ENCODE results near the gene MCC. TPM values are rescaled to one million over a fixed set of nuclear protein-coding genes. Genes with fewer than 3 reads are reported as not detected.

Gene MCC
- total RNA-seq, 1 experiment from 2014 or later = 7.6 TPM

- WGBS (ENCODE audit: extremely low coverage, insufficient read length, low lambda C conversion rate) = no CpG with 5 or more reads among the region's 4 CpGs
- H3K4ac ChIP-seq (ENCODE audit: low read depth, low read length) = no peak overlapping the region
- H2BK20ac ChIP-seq (ENCODE audit: low read depth, low read length, poor library complexity, severe bottlenecking) = no peak overlapping the region
- Mint-ChIP-seq H3K4me1 (peaks cover 36 to 51% of the 10 kb centered on the region in 2 experiments), H3K27me3 (ENCODE audit: low read depth) (no peaks in the 10 kb centered on the region), H3K9me3 (no peaks in the 10 kb centered on the region), H3K4me3 (no peak overlapping the region), H3K36me3 (ENCODE audit: insufficient read depth in 1 of 3, low read depth in 3 of 3) (no peaks in the 10 kb centered on the region), H3K27ac (peak overlapping the region; percentile 55 to 80 (median 69); a peak in 6 of 7 replicates)
- H3K27me3 ChIP-seq (ENCODE audit: insufficient read depth, low read length) = no peaks in the 10 kb centered on the region
- no peak overlapping the region for H3K14ac ChIP-seq (ENCODE audit: insufficient read depth, low read length)
- no peak overlapping the region for H3K18ac ChIP-seq (ENCODE audit: insufficient read length, low read depth, low read length)
- no peak overlapping the region for H3K4me2 ChIP-seq (ENCODE audit: insufficient read depth, insufficient read length, low read length)
- peaks cover 10% of the 10 kb centered on the region; the same call in 1 of the 2 replicates for H3K4me1 ChIP-seq (ENCODE audit: insufficient read depth, low read length)
- H2BK5ac ChIP-seq (ENCODE audit: insufficient read length, low read length) = no peak overlapping the region
- no peaks in the 10 kb centered on the region for H3K9me3 ChIP-seq (ENCODE audit: control insufficient read depth, low read depth, low read length)
- H2AK5ac ChIP-seq (ENCODE audit: insufficient read length, low read length) = no peak overlapping the region
- H4K91ac ChIP-seq (ENCODE audit: insufficient read length, low read depth, low read length) = no peak overlapping the region
- no peak for DNase-seq
- H2BK120ac ChIP-seq (ENCODE audit: low read depth, low read length, poor library complexity, severe bottlenecking) = no peak overlapping the region
- H3K79me1 ChIP-seq (ENCODE audit: insufficient read depth, low read depth, low read length, poor library complexity, severe bottlenecking) = no peaks in the 10 kb centered on the region
- H3K79me2 ChIP-seq (ENCODE audit: insufficient read depth, low read length) = no peaks in the 10 kb centered on the region
- no peak overlapping the region for H4K8ac ChIP-seq (replicated peaks; ENCODE audit: insufficient read length, low read depth, low read length)
- TF ChIP-seq CTCF (conservative IDR thresholded peaks at IDR 0.05) = no peak
- no peak overlapping the region for H2AFZ ChIP-seq (ENCODE audit: low read length)
- H3K27ac ChIP-seq (ENCODE audit: insufficient read length, low read depth, low read length) = no peak overlapping the region
- no peak overlapping the region for H3K56ac ChIP-seq (ENCODE audit: insufficient read length, low read depth, low read length)
- H2BK15ac ChIP-seq (ENCODE audit: low read depth, low read length) = no peak overlapping the region
- H4K5ac ChIP-seq (ENCODE audit: insufficient read length, low read depth, low read length) = no peak overlapping the region
- no peak overlapping the region for H3K9ac ChIP-seq (ENCODE audit: extremely low read depth, insufficient read length, low read length)
- no peak overlapping the region for H2BK12ac ChIP-seq (ENCODE audit: insufficient read length, low read depth, low read length)
- H3K23ac ChIP-seq (ENCODE audit: insufficient read length, low read depth, low read length) = no peak overlapping the region
- H4K20me1 ChIP-seq (ENCODE audit: control insufficient read depth, insufficient read depth, insufficient read length) = no peaks in the 10 kb centered on the region
- H3T11ph ChIP-seq (ENCODE audit: low read length) = no peak overlapping the region
- H3K23me2 ChIP-seq (ENCODE audit: insufficient read length, low read depth, low read length, poor library complexity, severe bottlenecking) = no peaks in the 10 kb centered on the region
Measured at GRCh38 chr5:113230711-113231652, 257.3 kb downstream of the MCC start.

Data from H9 (cell line).